ENCODE measurements around the gene TM9SF2.

DNA sequence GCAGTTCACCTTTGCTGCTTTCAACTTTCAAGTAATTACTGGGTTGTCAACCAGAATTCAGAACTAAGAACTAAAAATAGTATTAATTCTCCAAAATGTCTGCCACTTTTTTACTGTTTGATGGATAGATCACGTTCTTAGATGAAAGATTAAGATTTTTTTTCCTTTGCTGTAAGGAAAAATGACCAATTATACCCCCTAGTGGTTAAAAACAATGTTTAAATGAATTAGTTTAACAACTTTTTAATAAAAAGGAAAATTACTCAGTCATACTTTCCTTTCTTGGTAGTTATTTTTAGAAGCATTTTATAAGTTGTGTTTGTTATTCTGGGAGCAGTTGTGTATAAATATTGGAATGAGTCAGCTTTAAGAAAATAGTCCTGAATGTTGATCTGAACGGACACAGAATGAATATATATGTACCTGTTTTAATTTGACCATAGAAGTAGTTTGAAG lies 4.6 kb downstream of the TM9SF2 start:
- TF ChIP-seq, protein P1, sequence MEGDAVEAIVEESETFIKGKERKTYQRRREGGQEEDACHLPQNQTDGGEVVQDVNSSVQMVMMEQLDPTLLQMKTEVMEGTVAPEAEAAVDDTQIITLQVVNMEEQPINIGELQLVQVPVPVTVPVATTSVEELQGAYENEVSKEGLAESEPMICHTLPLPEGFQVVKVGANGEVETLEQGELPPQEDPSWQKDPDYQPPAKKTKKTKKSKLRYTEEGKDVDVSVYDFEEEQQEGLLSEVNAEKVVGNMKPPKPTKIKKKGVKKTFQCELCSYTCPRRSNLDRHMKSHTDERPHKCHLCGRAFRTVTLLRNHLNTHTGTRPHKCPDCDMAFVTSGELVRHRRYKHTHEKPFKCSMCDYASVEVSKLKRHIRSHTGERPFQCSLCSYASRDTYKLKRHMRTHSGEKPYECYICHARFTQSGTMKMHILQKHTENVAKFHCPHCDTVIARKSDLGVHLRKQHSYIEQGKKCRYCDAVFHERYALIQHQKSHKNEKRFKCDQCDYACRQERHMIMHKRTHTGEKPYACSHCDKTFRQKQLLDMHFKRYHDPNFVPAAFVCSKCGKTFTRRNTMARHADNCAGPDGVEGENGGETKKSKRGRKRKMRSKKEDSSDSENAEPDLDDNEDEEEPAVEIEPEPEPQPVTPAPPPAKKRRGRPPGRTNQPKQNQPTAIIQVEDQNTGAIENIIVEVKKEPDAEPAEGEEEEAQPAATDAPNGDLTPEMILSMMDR (IDR thresholded peaks at IDR 0.05) = peak; percentile 11 to 54 (median 25)
- TF ChIP-seq POLR2A (IDR thresholded peaks at IDR 0.05) = no peak

Data from Peyer's patch (tissue), 4 donors.